ENCODE measurements around the gene ZMYM4.

The ZMYM4 gene

DNA sequence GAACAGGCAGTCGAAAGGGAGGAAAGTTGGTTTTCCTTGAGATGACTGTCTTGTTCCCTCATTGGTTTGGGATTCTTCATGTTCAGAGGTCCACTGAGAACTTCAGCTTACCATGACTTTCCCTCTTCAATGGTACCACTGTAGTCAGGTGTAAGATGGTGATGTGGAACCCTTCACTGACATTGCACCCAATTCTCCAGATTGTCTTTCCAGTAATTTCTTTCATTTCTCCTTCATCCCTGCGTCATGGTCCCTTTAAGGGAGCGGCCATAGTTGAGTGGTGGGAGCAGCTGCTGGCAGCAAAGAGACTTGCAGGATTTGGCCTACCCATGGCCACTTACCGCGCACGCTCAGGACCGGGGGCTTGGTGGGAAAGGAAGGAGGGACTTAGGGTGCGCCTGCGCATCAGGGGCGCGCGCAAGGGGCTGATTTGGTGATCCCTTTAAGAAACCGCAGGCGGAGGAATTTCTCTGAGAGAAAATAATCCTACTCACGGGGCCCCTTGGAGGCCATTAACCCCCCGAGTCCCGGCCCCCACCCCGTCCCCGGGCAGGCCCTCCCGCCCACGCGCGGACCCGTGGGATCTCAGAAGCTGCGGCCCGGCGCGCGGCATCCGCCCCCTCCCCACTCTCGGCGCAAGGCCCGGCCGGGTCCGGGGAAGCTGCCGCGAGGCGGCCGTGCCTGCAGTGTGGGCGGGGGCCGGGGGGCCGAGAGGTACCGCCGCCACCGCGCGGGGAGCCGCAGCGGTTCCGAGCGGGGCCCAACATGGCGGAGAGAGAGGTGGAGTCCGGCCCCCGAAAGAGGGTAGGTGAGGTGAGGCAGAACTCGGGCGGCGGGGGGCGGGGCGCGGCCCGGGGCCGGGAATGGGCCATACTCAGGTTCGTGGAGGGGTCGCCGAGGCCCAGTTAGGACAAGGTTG is at the start of gene ZMYM4:
TSS of gene ZMYM4 (plus strand) at position 428 of the 919 bp plus-strand sequence. CDS start at position 766, 338 bp downstream.
- TF ChIP-seq, protein P1, sequence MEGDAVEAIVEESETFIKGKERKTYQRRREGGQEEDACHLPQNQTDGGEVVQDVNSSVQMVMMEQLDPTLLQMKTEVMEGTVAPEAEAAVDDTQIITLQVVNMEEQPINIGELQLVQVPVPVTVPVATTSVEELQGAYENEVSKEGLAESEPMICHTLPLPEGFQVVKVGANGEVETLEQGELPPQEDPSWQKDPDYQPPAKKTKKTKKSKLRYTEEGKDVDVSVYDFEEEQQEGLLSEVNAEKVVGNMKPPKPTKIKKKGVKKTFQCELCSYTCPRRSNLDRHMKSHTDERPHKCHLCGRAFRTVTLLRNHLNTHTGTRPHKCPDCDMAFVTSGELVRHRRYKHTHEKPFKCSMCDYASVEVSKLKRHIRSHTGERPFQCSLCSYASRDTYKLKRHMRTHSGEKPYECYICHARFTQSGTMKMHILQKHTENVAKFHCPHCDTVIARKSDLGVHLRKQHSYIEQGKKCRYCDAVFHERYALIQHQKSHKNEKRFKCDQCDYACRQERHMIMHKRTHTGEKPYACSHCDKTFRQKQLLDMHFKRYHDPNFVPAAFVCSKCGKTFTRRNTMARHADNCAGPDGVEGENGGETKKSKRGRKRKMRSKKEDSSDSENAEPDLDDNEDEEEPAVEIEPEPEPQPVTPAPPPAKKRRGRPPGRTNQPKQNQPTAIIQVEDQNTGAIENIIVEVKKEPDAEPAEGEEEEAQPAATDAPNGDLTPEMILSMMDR (IDR thresholded peaks at IDR 0.05): no peak

DNA sequence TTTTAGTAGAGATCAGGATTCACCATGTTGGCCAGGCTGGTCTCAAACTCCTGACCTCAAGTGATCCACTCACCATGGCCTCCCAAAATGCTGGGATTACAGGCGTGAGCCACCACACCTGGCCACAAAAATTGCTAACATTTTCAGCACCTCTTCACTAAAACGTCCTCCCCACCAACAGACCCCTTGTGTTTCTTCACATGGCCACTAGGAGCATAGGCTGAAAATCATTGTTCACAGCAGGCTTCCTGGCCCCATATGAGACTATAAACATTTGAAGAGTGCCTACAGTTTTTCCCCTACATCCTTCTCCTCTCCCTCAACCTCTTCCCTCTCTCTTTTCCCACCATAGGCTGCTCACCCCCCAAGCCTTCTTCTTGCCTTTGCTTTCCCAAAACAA is 47.5 kb upstream of the ZMYM4 start:
- TF ChIP-seq, protein P1 (IDR thresholded peaks at IDR 0.05): peak; percentile 33

DNA sequence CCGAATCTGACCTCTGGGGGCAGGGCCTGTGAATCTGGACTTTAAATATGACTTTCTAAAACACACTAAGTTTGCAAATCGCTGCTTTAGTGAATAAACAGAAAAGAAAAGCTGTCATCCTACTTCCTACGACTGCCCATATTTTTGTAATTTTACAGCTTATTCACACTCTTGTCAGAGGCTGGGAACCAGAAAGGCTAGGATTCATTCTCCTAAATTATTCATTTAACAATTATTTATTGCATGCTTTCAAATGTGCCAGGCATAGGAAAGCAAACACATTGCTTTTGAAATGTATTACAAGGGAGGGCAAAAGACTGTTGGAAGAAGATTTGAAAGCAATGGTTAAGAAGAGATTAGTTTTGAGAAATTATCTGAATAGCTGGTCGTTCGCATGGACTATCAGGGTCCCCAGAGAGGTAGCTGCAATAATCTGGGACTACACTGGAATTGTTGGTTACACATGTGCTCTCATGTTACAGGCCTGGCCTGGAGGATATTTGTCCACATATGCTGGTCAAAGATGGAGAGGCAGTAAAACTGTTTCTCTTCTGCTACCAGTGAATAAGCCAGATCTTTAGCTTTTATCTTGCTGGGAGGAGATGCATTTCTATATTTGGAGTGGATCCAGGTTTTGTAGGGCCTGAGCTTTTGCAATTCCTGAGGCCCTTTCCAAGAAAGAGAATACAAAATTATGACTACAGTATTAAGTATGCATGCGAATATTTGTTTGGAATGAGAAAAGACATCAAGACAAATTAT is 46.0 kb upstream of the ZMYM4 start:
- TF ChIP-seq, protein P1 (IDR thresholded peaks at IDR 0.05): no peak

DNA sequence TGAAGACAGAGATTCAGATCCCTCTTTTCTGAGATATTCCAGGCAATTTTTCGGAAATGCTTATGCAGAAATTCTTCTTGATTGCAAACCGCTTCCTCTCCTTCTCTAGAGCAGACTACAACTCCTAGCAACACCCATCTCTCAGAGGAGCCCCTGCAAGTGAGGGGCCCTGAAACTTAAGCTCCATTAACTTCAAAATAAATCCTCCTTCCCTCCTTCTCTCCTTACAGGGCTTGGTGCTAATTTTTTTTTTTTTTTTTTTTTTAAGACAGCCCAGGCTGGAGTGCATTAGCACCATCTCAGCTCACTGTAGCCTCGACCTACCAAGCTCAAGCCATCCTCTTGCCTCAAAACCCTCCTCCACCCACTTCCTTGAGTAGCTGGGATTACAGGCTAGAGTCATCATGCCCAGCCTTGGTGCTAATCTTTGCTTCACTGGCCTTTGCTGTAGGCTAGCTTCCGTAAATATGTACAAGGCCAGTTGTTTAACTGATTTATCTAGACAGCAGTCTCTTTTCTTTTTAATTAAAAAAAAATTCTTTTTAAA is 45.4 kb upstream of the ZMYM4 start:
- TF ChIP-seq, protein P1 (IDR thresholded peaks at IDR 0.05): no peak

DNA sequence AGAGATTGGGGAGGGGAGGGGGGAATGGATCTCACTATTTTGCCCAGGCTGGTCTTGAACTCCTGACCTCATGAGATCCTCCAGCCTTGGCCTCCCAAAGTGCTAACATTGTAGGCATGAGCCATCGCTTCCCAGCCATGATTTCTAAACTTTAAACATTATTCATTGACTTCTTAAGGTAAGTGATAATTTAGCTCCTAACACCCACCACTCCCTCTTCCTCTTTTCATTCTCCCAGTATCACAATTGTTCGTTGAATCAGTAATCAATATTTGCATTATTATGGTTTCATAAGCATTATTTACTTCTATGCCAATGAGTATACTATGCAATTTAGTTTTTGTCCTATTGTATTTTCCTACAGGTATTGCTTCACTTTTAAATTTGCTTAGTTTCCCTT is 42.0 kb upstream of the ZMYM4 start:
- TF ChIP-seq, protein P1 (IDR thresholded peaks at IDR 0.05): no peak

DNA sequence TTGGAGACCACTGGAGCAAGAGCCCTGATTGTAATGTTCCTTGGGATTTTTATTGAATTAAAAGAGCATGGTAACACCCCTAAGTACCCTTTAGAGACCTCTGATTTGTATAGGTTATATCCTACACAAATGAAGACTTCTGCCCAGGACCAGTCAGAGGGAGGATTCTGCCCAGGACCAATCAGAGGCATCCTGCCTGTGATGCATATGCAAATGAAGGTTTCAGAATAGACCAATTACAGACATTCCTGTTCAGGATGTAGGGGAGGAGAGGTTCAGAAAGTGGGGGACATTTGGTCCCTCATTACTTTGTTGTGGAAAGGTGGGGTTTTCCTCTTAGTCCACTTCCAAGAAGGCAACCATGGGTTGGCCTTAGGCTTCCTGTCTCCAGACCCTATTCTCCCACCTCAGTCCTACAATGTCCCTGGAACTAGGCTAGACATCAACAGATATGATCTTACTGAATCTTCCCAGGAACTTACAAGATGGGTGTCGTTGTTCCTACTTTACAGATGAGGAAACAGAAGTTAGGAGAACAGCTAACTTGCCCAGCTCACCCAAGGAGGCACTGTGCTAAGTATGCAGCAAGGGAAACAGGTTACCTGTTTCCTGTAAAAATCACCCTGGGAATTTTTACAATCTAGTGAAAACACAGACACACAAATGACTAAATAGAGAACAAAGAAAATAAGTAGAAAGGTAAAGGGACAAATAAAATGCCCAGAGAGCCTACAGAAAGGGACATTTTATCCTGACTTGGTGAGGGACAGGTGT is 38.7 kb upstream of the ZMYM4 start:
- TF ChIP-seq, protein P1 (IDR thresholded peaks at IDR 0.05): no peak

DNA sequence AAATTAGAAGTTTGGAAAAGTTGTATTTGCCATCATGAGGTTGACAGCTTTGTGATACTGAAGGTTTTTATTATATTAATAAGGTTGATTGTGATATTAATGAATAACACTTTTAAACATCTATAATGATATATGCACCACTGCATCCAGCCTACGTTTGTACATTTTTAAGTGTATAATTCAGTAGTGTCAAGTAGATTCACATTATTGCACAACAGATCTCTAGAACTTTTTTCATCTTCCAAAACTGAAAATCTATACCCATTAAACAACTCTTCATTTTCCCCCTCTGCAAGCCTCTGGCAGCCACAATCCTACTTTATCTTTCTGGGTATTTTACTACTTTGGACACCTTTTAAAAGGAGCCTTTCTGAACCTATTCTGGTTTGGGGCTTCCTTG is 37.2 kb upstream of the ZMYM4 start:
- TF ChIP-seq, protein P1 (IDR thresholded peaks at IDR 0.05): no peak
